HG02623 (cell line): Measurements from ENCODE around the gene LSM12.

Source experiments
- ATAC-seq: cut with Tn5 transposase; IDR thresholded peaks from one replicate; pipeline ENCODE4 v1.9.1; 2021; ENCODE audit warnings: moderate library complexity; ENCODE audit not compliant: unreplicated experiment

LSM12 gene

GRCh38 chr17:44095647-44096496, 29.4 kb upstream of the LSM12 start:
- ATAC-seq = no peak

DNA sequence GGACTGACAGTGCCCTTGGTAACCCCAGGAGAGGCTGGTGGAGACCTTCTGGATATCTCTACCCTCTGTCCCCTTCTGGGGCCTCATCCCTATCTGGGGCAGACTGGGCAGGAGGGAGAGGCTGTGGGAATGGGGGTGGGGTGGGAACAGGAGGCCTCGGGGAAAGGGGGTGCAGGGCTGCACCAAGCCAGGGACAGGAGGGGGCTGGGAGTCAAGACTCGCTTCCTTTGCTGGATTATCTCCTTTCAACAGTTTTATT, 28.8 kb upstream of the LSM12 start:
- no peak for ATAC-seq

GRCh38 chr17:44094701-44095387, 28.4 kb upstream of the LSM12 start:
- ATAC-seq = no peak

- no peak for ATAC-seq
Observed at GRCh38 chr17:44093231-44093900, 26.9 kb upstream of the LSM12 start.

GRCh38 chr17:44092051-44092450, 25.6 kb upstream of the LSM12 start:
- no peak for ATAC-seq

GRCh38 chr17:44091200-44091997, 24.9 kb upstream of the LSM12 start:
- ATAC-seq = no peak

- ATAC-seq = no peak
Observed at GRCh38 chr17:44088254-44088653, 21.8 kb upstream of the LSM12 start.

- ATAC-seq = no peak
Observed at GRCh38 chr17:44087319-44087718, 20.8 kb upstream of the LSM12 start.

GRCh38 chr17:44086364-44087311, 20.2 kb upstream of the LSM12 start:
- no peak for ATAC-seq

GRCh38 chr17:44085908-44086307, 19.4 kb upstream of the LSM12 start:
- no peak for ATAC-seq

GRCh38 chr17:44084921-44085320, 18.4 kb upstream of the LSM12 start:
- no peak for ATAC-seq

DNA sequence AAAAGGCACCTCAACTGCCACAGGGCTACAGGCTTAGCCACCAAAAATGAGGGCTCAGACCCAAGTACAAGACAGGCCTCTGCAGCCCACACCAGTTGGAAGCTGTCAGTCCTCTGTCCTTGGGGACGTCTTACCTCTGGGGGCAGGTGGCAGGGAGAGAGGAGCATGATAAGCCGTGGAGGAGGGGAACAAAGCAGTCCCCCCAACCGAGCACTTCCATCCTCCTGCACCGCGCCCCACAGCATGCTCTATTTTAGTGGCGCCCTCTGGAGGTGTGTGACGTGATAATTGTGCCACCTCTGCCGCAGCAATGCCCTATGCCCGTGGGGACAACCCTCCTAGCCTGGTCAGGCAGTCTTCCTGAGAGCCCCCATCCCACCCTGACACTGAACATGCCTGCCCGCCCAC, 17.7 kb upstream of the LSM12 start:
- ATAC-seq = no peak

DNA sequence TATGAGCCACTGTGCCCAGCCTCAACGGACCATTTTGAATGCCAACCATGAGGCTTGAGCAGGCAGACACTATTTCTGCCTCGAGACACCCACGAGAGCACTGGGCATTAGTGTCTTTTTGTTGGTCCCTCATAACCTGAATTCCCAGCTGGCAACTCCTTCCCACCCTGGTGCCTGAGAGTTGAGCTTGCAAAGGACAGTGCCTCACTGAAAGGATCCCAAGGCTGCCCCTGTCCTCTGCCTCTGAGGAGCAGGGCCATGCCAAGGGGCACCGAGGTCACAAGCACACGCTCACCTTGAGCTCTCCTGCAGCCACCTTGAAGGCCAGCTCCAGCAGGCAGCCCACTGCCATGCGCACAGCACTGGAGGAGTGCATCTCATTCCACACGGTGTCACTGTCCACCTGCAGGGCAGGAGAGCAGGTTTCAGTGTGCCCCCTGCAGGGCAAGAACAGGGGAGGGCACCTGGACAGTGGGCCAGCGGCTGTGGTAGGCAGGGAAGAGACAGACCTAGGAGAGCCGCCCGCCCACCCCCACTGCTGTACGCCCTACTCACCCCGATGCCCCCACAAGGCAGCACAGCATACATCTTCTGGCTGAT, 16.9 kb upstream of the LSM12 start:
- ATAC-seq = no peak

DNA sequence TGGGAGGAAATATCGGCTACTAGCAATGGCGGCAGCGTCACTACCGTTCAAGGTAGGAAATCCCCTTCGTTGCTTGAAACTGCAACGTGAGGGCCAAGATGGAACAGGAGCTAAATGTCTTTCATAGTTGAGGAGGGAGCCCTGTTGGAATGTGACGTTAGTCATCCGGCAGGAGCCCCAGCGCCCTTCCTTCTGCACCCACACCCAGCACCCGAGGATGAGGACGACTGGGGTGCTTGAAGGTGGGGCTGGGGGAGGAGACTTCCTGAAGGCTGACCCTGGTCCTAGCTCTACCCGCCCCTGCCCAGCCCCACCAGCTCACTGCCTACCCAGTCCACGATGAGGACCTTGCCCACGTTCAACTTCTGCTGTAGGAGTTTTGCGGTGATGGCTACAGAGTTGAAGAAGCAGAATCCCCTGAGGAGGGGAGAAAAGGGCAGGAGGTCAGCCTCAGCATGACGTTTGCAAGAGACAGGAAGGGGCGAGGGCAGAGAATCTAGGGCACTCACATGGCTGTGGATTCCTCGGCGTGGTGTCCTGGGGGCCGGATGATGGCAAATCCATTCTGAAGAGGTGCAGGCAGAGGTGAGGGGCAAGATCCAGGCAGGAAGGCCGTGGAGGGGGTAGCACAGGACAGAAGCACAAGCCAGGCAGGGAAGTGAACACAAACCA, 15.9 kb upstream of the LSM12 start:
- ATAC-seq = no peak

DNA sequence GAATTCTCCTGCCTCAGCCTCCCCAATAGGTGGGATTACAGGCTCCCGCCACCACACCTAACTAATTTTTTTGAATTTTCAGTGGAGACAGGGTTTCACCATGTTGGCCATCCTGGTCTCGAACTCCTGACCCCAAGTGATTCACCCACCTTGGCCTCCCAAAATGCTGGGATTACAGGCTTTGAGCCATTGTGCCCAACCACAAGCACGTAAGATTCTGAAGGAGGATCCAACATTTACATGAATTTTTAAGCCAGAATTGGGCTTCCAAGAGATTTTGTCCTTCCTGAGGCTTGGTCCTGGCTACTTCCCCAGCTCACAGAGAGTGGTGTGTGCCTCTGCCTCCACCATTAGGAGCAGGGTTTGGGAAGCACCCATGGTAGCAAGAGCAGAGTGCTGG, 15.2 kb upstream of the LSM12 start:
- no peak for ATAC-seq

DNA sequence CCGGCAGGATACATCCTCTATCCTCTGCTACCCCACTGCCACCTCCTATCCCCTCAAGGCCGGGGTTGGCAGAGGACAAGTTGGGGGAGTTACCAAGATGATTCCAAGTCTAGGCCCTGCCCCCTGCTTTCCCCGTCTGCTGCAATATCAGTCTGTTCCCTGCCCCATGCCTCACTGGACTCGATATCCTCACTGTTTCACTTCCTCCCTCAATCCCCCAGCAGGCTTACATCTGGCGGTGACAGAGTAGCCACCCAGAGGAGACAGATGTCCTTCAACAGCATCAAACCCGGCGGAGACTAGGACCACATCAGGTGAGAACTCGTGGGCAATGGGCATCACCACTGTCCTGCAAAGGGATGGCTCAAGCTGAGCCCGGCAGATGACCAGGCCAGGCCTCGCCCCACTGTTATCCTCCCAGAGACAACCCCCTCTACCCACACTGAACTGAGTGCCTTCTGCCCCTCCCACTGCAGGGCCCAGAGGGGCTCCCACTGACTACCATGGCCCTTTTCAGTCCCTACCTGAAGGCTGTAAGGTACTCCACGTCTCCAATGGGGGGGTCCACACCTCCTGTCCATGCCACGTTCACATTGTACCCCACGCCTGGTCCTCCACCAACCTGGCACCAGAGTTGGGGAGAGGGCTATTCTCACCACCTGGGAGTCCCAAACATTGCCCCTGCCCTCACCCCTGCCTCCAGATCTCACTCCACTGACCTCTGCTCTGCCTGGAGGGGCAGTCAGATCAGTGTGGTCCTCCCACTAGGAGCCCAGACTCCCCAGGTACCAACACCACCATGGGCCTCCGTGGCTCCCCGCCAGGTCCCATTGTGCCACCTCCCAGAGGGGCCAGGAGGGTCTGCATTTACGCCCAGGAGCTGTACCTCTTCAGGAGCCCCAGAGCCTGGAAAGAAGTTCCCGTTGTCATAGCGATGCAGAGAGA, 13.7 kb upstream of the LSM12 start:
- no peak for ATAC-seq

GRCh38 chr17:44078412-44078811, 11.9 kb upstream of the LSM12 start:
- no peak for ATAC-seq

DNA sequence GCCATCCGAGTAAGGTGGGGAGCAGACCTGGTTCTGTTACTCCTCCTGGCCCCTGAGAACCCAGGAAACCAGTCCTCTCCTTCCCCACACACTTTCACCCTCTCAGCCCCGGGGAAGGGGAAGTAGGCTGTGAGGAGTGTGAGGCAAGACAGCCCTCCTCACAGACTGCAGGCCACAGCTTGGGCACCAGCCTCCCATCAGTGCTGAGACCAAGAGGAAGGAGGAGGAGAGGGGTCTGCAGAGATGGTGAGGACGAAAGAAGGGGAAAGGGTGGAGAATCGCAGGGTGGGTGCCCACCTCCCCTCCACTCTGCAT, 11.1 kb upstream of the LSM12 start:
- ATAC-seq = no peak
